ENCODE data around the gene NUDT19. TPM values are rescaled to one million over a fixed set of nuclear protein-coding genes. Genes with fewer than 3 reads are reported as not detected.

Gene NUDT19
- total and polyA plus RNA-seq, 12 donors = 9.1 to 27.7 (median 19.8) TPM

DNA sequence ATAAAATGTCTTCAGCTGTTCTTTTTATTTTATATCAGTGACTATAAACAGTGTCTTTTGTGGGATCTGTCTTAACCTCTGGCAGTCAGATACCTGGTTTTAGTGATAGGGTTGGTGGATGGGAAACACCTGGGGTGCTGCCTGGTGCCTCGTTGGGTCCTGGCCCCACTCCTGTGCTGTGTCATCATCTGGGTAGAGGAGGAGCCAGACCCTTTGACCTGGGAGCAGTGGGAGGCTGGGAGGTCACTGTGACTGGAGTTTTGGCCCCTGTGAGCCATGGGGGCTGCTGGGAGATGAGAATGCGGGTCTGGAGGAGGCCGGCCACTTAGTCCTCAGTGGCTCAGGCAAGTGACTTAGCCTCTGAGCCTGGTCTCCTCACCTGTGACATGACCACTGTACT lies 57.3 kb downstream of the NUDT19 start:
- peaks cover 0 to 53% (median 34%) of the 10 kb centered on the region in 7 donors for H3K27me3 ChIP-seq
- 67 to 69% methylated on average over 3 of the region's 3 CpGs for WGBS, 2 donors

GRCh38 chr19:32749361-32749760 lies 57.7 kb downstream of the NUDT19 start:
- WGBS, 2 donors = 72 to 74% methylated on average over 6 of the region's 6 CpGs
- Histone ChIP-seq H3K27ac (no peak overlapping the region), H3K36me3 (no peaks in the 10 kb centered on the region), H3K4me1 (no peaks in the 10 kb centered on the region), H3K27me3 (peaks cover 0 to 53% (median 32%) of the 10 kb centered on the region in 7 donors), H3K4me3 (no peak overlapping the region), H3K9me3 (no peaks in the 10 kb centered on the region)
- intact Hi-C loops (cut with DNase I) = no loop called here
- no peak for TF ChIP-seq CTCF (IDR thresholded peaks at IDR 0.05)
- DNase-seq = no peak
- ATAC-seq = no peak

More for the DNA sequence above, 57.3 kb downstream of the NUDT19 start:
- DNase-seq (no peak), ATAC-seq (no peak)
- H3K4me3 ChIP-seq = no peak overlapping the region
- no peak for TF ChIP-seq CTCF (IDR thresholded peaks at IDR 0.05)
- H3K36me3 ChIP-seq = no peaks in the 10 kb centered on the region
- H3K4me1 ChIP-seq = no peaks in the 10 kb centered on the region
- intact Hi-C loops (cut with DNase I) = no loop called here
- no peaks in the 10 kb centered on the region for H3K9me3 ChIP-seq
- H3K27ac ChIP-seq = no peak overlapping the region

DNA sequence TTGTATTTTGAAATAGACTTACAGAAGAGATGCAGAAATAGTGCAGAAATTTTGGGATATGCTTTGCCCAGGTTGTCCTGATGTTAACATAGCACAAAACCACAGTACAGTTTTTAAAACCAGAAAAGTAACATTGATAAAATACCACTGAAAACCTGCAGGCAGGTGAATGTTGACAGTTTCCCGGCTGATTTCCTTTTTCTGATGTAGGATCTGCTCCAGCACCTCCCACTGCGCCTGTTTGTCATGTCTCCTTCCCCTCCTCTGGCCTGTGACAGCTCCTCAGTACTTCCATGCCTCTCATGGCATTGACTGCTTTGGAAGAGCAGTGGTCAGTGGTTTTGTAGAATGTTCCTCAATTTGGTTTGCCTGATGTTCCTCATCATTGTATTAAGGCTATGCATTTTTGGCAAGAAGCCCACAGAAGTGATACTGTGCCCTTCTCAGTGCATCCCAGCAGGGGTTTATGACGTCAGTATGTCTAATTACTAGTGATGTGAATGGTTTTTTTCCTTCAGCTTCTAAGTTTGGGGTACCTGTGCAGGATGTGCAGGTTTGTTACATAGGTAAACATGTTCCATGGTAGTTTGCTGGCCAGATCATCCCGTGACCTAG lies 58.9 kb downstream of the NUDT19 start:
- ATAC-seq (no peak), DNase-seq (no peak)
- intact Hi-C loops (cut with DNase I) = no loop called here
- 55 to 57% methylated on average over 4 of the region's 4 CpGs for WGBS, 2 donors
- no peak for TF ChIP-seq CTCF (IDR thresholded peaks at IDR 0.05)
- Histone ChIP-seq H3K9me3 (no peaks in the 10 kb centered on the region), H3K4me1 (no peaks in the 10 kb centered on the region), H3K27ac (no peak overlapping the region), H3K4me3 (no peak overlapping the region), H3K36me3 (no peaks in the 10 kb centered on the region), H3K27me3 (peaks cover 0 to 51% (median 26%) of the 10 kb centered on the region in 7 donors)

DNA sequence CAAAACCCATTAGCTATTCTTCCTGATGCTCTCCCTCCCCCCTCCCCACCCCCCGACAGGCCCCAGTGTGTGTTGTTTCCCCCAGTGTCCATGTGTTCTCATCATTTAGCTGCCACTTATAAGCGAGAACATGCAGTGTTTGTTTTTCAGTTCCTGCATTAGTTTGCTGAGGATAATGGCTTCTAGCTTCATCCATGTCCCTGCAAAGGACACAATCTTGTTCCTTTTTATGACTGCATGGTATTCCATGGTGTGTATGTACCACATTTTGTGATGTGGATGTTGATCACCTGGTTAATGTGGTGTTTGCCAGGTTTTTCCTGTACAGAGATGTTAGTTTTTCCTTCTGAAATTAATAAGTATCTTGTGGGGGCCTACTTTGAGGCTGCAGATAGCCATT lies 59.4 kb downstream of the NUDT19 start:
- no peak for TF ChIP-seq CTCF (IDR thresholded peaks at IDR 0.05)
- Histone ChIP-seq H3K9me3 (no peaks in the 10 kb centered on the region), H3K27ac (no peak overlapping the region), H3K27me3 (peaks cover 0 to 51% (median 26%) of the 10 kb centered on the region in 7 donors), H3K4me1 (no peaks in the 10 kb centered on the region), H3K36me3 (no peaks in the 10 kb centered on the region), H3K4me3 (no peak overlapping the region)
- intact Hi-C loops (cut with DNase I) = no loop called here
- WGBS, 2 donors = 74 to 86% methylated on average over 2 of the region's 2 CpGs
- no peak for ATAC-seq
- DNase-seq = no peak

All from heart right ventricle (tissue), 16 donors.